HCT116 (cell line): ENCODE data around the gene SIX4. TPM values are rescaled to one million over a fixed set of nuclear protein-coding genes. Genes with fewer than 3 reads are reported as not detected.

Experiments
- ATAC-seq: fragments of 200-7000 bp; cut with Tn5 transposase; 2 replicates; pipeline ENCODE4 v1.9.1; 2020; ENCODE audit warnings: mild to moderate bottlenecking, moderate library complexity
- BruUV-seq: library from RNA; stranded (reverse); fragments of 400-500 nt; replicated peaks from 2 replicates; lab custom pipeline; 2021; lab: Mats Ljungman, UMichigan
- CTCF ChIA-PET: fragments of 300-600 bp; sonication (Branson Sonifier 250); formaldehyde crosslinking; loops from one replicate; lab custom pipeline; 2021; ENCODE audit warnings: antibody characterized with exemption; lab: Charles Lee
- POLR2A ChIA-PET: fragments of 300-600, 350-600 bp; sonication (Branson Sonifier 250); formaldehyde crosslinking; loops from one replicate; lab custom pipeline; 2021; ENCODE audit warnings: antibody characterized with exemption; lab: Charles Lee
- RAD21 ChIA-PET, 2 experiments: fragments of 300-600 bp; sonication (Branson Sonifier 250); formaldehyde crosslinking; loops; one replicate each; lab custom pipeline; 2023; ENCODE audit warnings: low total read pairs in 2 of 2; ENCODE audit not compliant: uncharacterized antibody in 2 of 2, unreplicated experiment in 2 of 2, low non-redundant PET in 1 of 2; lab: Charles Lee
- DNase-seq: peaks from one replicate; pipeline ENCODE4 v3.0.0-alpha.2; 2010; ENCODE audit warnings: low read depth, low spot score
- H2AFZ ChIP-seq: fragments of 200-600 bp; shearing (Covaris generic), sonication (generic); 2 replicates; pipeline ENCODE4 v1.6.1; 2017; ENCODE audit warnings: low read depth, mixed run types, mixed read lengths, antibody characterized with exemption, low read length; ENCODE audit not compliant: poor library complexity, severe bottlenecking
- H3K27ac ChIP-seq: 2 replicates; pipeline ENCODE4 v1.5.1; 2012; ENCODE audit warnings: low read depth, low read length
- H3K27me3 ChIP-seq: fragments of 200-600 bp; sonication (generic); 2 replicates; pipeline ENCODE4 v1.6.1; 2016; ENCODE audit warnings: mixed run types, low read length, mixed read lengths; ENCODE audit not compliant: insufficient read depth
- H3K36me3 ChIP-seq, 2 experiments: fragments of 200-500 bp in 1 of 2; fragments of 200-600 bp in 1 of 2; sonication (Bioruptor generic) in 1 of 2; sonication (generic) in 1 of 2; 2 replicates each; pipeline versions ENCODE4 v1.5.1 to v1.6.1; 2014 to 2016; ENCODE audit warnings: low read length in 2 of 2, inconsistent platforms in 1 of 2, mixed read lengths in 1 of 2, mixed run types in 1 of 2; ENCODE audit not compliant: insufficient read depth in 2 of 2, control insufficient read depth in 1 of 2
- H3K4me1 ChIP-seq, 2 experiments: fragments of 200-600 bp in 1 of 2; sonication (generic) in 1 of 2; 2 replicates each; pipeline versions ENCODE4 v1.5.1 to v1.6.1; 2012 to 2017; ENCODE audit warnings: low read length in 2 of 2, inconsistent platforms in 1 of 2, mild to moderate bottlenecking in 1 of 2, mixed read lengths in 1 of 2, mixed run types in 1 of 2, moderate library complexity in 1 of 2; ENCODE audit not compliant: insufficient read depth in 2 of 2, control insufficient read depth in 1 of 2
- H3K4me2 ChIP-seq: fragments of 200-600 bp; sonication (generic); 2 replicates; pipeline ENCODE4 v1.6.1; 2017; ENCODE audit warnings: mixed run types, low read length, mixed read lengths
- H3K4me3 ChIP-seq, 2 experiments: fragments of 200-600 bp in 1 of 2; sonication (generic) in 1 of 2; replicated peaks in 1 of 2; 2 replicates each; pipeline ENCODE4 v1.5.1; 2011 to 2016; ENCODE audit warnings: low read length in 2 of 2, control low read depth in 1 of 2, low read depth in 1 of 2, mild to moderate bottlenecking in 1 of 2, mixed read lengths in 1 of 2, mixed run types in 1 of 2
- H3K79me2 ChIP-seq: fragments of 200-600 bp; sonication (generic); 2 replicates; pipeline ENCODE4 v1.6.1; 2017; ENCODE audit warnings: mild to moderate bottlenecking, mixed run types, low read length, moderate library complexity, mixed read lengths; ENCODE audit not compliant: insufficient read depth
- H3K9ac ChIP-seq: fragments of 200-600 bp; sonication (generic); 2 replicates; pipeline ENCODE4 v1.6.1; 2016; ENCODE audit warnings: low read length, mixed read lengths
- H3K9me2 ChIP-seq: fragments of 200-600 bp; sonication (generic), shearing (Covaris generic); 2 replicates; pipeline ENCODE4 v1.6.1; 2017; ENCODE audit warnings: mixed run types, mild to moderate bottlenecking, moderate library complexity; ENCODE audit not compliant: insufficient read depth
- H3K9me3 ChIP-seq, 2 experiments: fragments of 200-500 bp in 1 of 2; fragments of 200-600 bp in 1 of 2; sonication (Bioruptor generic) in 1 of 2; sonication (generic) in 1 of 2; 2 replicates each; pipeline ENCODE4 v1.6.1; 2014 to 2017; ENCODE audit warnings: low read length in 2 of 2, mixed read lengths in 2 of 2, inconsistent platforms in 1 of 2, low read depth in 1 of 2, mild to moderate bottlenecking in 1 of 2, mixed run types in 1 of 2, moderate library complexity in 1 of 2; ENCODE audit not compliant: control insufficient read depth in 1 of 2, insufficient read depth in 1 of 2
- H4K20me1 ChIP-seq: fragments of 200-600 bp; sonication (generic), shearing (Covaris generic); 2 replicates; pipeline ENCODE4 v1.6.1; 2017; ENCODE audit warnings: mixed run types, mild to moderate bottlenecking, moderate library complexity; ENCODE audit not compliant: insufficient read depth
- CEBPB ChIP-seq: IDR thresholded peaks from 2 replicates; pipeline ENCODE4 v1.6.1; 2012; ENCODE audit warnings: low read depth
- EGR1 ChIP-seq: IDR thresholded peaks from 2 replicates; pipeline ENCODE4 v1.6.1; 2012; ENCODE audit warnings: low read depth
- EZH2 ChIP-seq: fragments of 200-600 bp; sonication (generic); IDR thresholded peaks from 2 replicates; pipeline ENCODE4 v1.6.1; 2017; ENCODE audit warnings: antibody characterized with exemption, mixed run types
- EZH2phosphoT487 ChIP-seq: fragments of 200-600 bp; IDR thresholded peaks from 2 replicates; pipeline ENCODE4 v1.6.1; 2018; ENCODE audit warnings: antibody characterized with exemption, borderline replicate concordance
- FOSL1 ChIP-seq: IDR thresholded peaks from 2 replicates; pipeline ENCODE4 v1.6.1; 2012; ENCODE audit warnings: low read depth
- JUND ChIP-seq: IDR thresholded peaks from 2 replicates; pipeline ENCODE4 v1.6.1; 2012
- POLR2AphosphoS5 ChIP-seq: IDR thresholded peaks from 2 replicates; pipeline ENCODE4 v1.6.1; 2011; ENCODE audit warnings: mild to moderate bottlenecking, low read depth, low read length, moderate library complexity
- SP1 ChIP-seq: IDR thresholded peaks from 2 replicates; pipeline ENCODE4 v1.6.1; 2012; ENCODE audit warnings: low read depth
- TCF7L2 ChIP-seq: IDR thresholded peaks from 2 replicates; pipeline ENCODE4 v1.7.0; 2011; ENCODE audit warnings: borderline replicate concordance, inconsistent platforms; ENCODE audit not compliant: insufficient read depth, insufficient read length; ENCODE audit errors: extremely low read depth
- YY1 ChIP-seq: IDR thresholded peaks from 2 replicates; pipeline ENCODE4 v1.6.1; 2011; ENCODE audit warnings: low read length, low read depth, moderate library complexity, mild to moderate bottlenecking; ENCODE audit not compliant: insufficient replicate concordance; ENCODE audit errors: extremely low read depth
- ZFX ChIP-seq: fragments of 450-650 bp; IDR thresholded peaks from 2 replicates; pipeline ENCODE4 v1.6.1; 2017
- intact Hi-C: fragments of 100-400 bp; cut with micrococcal nuclease; formaldehyde crosslinking; loops from 2 replicates; pipeline ENCODE4 v1.10.0; 2022
- total RNA-seq: library from RNA; stranded (reverse); gene quantifications from one replicate; pipeline ENCODE4 v1.2.1, GENCODE V29; 2021; ENCODE audit not compliant: unreplicated experiment
- TF ChIP-seq, protein P1 (sequence below): IDR thresholded peaks from 2 replicates; pipeline ENCODE4 v1.6.1; 2011; ENCODE audit warnings: mild to moderate bottlenecking, low read length, moderate library complexity; ENCODE audit not compliant: insufficient replicate concordance; ENCODE audit errors: extremely low read depth
- TF ChIP-seq, protein P2 (sequence below): IDR thresholded peaks from 2 replicates; pipeline ENCODE4 v1.6.1; 2012

SIX4 gene
- total RNA-seq, 1 experiment from 2014 or later: 24.5 TPM

DNA sequence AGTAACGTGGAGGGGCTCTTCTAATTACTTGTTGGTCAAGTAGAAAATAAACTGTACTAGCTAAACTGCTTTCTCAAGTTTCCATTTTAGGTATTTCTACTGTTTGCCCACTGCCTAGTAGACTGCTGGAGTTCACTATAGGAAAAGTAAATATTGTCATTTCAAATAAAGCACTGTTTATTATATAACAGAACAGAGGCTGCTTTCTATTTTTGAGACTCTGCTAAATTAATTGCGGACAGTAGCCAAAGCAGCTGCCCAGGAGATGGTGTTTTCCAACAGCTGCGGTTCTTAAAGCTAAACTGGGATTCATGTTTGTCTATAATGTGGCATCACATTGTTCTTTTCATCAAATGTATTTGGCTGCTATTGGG, 59.0 kb downstream of the SIX4 start:
- TF ChIP-seq, protein P1, sequence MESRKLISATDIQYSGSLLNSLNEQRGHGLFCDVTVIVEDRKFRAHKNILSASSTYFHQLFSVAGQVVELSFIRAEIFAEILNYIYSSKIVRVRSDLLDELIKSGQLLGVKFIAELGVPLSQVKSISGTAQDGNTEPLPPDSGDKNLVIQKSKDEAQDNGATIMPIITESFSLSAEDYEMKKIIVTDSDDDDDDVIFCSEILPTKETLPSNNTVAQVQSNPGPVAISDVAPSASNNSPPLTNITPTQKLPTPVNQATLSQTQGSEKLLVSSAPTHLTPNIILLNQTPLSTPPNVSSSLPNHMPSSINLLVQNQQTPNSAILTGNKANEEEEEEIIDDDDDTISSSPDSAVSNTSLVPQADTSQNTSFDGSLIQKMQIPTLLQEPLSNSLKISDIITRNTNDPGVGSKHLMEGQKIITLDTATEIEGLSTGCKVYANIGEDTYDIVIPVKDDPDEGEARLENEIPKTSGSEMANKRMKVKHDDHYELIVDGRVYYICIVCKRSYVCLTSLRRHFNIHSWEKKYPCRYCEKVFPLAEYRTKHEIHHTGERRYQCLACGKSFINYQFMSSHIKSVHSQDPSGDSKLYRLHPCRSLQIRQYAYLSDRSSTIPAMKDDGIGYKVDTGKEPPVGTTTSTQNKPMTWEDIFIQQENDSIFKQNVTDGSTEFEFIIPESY: no peak
- TF ChIP-seq TCF7L2 (no peak), EGR1 (no peak), EZH2 (no peak), YY1 (no peak), EZH2phosphoT487 (no peak), SP1 (no peak), POLR2AphosphoS5 (no peak), JUND (no peak), FOSL1 (no peak), ZFX (no peak), CEBPB (no peak)
- TF ChIP-seq, protein P2, sequence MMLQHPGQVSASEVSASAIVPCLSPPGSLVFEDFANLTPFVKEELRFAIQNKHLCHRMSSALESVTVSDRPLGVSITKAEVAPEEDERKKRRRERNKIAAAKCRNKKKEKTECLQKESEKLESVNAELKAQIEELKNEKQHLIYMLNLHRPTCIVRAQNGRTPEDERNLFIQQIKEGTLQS: no peak
- H3K4me3 ChIP-seq: no peak overlapping the region
- H3K9me2 ChIP-seq: no peaks in the 10 kb centered on the region
- no peaks in the 10 kb centered on the region for H3K27me3 ChIP-seq
- ATAC-seq (no peak), DNase-seq (no peak)
- ChIA-PET RAD21 (no interaction called here), CTCF (no interaction called here), POLR2A (no interaction called here)
- intact Hi-C loops: no loop called here
- no peak overlapping the region for H2AFZ ChIP-seq
- H3K4me2 ChIP-seq: no peak overlapping the region
- no TSS peak for BruUV-seq
- no peaks in the 10 kb centered on the region for H4K20me1 ChIP-seq
- H3K36me3 ChIP-seq: no peaks in the 10 kb centered on the region
- H3K4me1 ChIP-seq: no peaks in the 10 kb centered on the region
- no peaks in the 10 kb centered on the region for H3K9me3 ChIP-seq
- no peaks in the 10 kb centered on the region for H3K79me2 ChIP-seq
- no peak overlapping the region for H3K27ac ChIP-seq
- H3K9ac ChIP-seq: no peak overlapping the region
